Myocyte (in vitro differentiated cells): ENCODE measurements around the gene ZBTB46. TPM values are rescaled to one million over a fixed set of nuclear protein-coding genes. Genes with fewer than 3 reads are reported as not detected.
"Not testable (repeated sequence)": the region's sequence is repeated elsewhere in the genome, so short reads cannot be mapped to it uniquely, and the experiment has no call there.

Experiments
- DNase-seq: peaks from one replicate; pipeline ENCODE4 v3.0.0-alpha.2; 2012; ENCODE audit warnings: low read depth
- polyA plus RNA-seq: library from polyadenylated mRNA; unstranded; fragments of >200 nt; gene quantifications from one replicate; pipeline ENCODE4 v1.2.1, GENCODE V29; 2012; ENCODE audit warnings: missing spikeins
- total RNA-seq: library from RNA; depleted of rRNA; stranded (reverse); fragments of >200 nt; gene quantifications from 2 replicates; pipeline ENCODE4 v1.2.3, GENCODE V29; 2014

Gene ZBTB46, protein sequence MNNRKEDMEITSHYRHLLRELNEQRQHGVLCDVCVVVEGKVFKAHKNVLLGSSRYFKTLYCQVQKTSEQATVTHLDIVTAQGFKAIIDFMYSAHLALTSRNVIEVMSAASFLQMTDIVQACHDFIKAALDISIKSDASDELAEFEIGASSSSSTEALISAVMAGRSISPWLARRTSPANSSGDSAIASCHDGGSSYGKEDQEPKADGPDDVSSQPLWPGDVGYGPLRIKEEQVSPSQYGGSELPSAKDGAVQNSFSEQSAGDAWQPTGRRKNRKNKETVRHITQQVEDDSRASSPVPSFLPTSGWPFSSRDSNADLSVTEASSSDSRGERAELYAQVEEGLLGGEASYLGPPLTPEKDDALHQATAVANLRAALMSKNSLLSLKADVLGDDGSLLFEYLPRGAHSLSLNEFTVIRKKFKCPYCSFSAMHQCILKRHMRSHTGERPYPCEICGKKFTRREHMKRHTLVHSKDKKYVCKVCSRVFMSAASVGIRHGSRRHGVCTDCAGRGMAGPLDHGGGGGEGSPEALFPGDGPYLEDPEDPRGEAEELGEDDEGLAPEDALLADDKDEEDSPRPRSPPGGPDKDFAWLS
- 19.6 and 20.9 TPM in 2 replicates for total RNA-seq
- 9.0 TPM for polyA plus RNA-seq

DNA sequence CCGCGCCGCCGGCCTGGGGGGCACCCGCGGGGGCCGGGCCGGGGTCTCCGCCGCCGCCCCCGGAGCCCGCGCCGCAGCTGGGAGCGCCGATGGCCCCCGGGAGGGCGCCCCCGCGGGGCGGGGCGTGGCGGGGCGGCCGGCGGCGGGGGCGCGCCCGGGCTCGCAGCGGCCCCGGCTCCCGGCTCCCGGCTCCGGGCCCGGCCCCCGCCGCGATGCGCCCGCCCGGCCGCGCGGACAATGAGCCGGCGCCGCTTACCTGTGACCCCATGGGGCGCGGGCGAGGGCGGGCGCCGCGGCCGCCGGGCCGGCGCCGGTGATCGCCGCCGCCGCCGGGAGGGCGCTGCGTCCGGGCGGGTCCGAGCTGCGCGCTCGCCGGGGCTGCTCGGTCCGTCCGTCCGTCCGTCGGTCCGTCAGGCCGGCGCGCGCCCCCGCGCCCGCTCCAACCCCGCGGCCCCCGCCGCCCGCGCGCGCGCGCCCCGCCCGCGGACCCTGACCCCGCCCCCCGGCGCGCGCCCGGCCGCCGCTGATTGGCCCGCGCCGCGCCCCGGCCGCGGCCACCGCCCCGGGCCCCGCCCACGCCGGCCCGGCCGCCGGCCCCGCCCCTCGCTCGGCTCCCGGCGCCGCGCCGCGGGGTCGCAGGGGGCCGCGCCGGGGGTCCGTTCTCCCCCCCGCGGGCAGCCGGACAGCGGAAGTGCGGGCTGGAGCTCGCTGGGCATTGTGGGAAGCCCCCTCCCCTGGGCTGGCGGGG, at the start of gene ZBTB46:
ZBTB46 (minus strand) TSS at position 424 of the 748 bp plus-strand sequence. CDS start 40,507 bp downstream, outside the sequence.
- DNase-seq, result peak; percentile 59

DNA sequence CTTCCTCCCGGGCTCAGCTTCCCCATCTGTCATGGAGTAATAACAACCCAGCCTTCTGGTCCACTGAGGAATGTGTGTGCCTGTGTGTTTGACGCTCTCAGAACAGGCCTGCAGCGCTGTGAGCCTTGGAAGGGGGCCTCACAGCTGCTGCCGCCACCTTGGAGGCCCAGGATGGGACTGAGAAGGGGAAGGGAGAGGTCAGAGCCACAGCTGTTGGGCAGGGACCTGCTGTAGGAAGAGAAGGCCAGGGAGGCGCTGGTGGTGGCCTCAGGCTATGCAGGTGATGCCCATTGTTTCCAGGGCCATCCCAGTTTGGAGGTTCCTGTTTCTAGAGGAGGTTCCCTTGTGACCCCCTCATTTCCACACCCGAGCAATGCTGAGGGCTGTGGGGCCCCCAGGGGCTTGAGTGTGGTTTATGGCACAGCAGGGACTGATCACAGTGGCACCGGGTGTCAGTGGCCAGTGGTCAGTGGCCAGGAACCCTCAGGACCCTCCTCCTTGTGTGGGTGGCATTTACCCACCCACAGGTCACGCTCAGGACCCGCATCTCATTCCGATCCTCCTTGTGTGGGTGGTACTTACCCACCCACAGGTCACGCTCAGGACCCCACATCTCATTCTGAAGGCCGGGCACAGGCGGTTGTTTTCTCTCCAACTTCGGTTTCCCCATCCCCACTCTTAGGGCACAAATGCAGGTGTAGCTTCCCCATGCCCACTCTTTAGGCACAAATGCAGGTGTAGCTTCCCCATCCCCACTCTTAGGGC, 48.0 kb upstream of the ZBTB46 start:
- DNase-seq, result peak; percentile 67

- DNase-seq, result peak; percentile 71
These were observed 46.8 kb upstream of the ZBTB46 start for GRCh38 chr20:63877755-63878470.

DNA sequence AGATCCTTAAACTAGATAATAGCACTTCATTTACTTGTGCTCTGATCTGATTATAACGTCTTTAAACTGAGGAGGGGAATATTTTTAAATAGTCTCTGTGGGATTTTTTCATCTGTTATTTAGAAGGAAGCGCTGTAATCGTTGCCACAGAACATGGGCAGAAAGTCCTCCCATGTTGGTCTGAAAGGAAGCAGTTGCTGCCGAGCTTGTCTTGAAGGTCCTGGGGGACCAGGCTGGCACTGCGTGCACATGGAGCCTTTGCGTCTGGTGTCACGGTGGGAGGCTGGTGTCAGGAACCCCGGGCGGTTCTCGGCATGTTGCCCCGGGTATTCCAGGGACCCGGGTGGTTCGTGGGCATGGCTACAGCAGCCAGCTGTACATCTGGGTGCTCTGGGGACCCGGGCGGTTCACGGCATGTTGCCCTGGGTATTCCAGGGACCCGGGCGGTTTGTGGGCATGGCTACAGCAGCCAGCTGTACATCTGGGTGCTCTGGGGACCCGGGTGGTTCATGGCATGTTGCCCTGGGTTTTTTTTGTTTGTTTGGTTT, 45.5 kb upstream of the ZBTB46 start:
- DNase-seq, result no peak

DNA sequence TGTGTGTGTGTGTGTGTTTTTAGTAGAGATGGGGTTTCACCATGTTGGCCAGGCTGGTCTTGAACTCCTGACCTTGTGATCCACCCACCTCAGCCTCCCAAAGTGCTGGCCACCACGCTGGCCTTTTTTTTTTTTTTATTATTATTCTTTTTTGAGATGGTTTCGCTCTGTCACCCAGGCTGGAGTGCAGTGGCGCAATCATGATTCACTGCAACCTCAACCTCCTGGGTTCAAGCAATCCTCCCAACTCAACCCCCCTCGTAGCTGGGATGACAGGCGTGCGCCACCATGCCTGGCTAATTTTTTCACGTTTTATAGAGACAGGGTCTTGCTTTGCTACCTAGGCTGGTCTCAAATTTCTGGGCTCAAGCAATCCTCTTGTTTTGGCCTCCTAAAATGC, 43.2 kb upstream of the ZBTB46 start:
- DNase-seq, result not testable (repeated sequence)

- no peak for DNase-seq
These were observed 42.5 kb upstream of the ZBTB46 start for GRCh38 chr20:63873477-63873971.

- no peak for DNase-seq
These were observed 37.2 kb upstream of the ZBTB46 start for GRCh38 chr20:63868264-63868663.

- not testable (repeated sequence) for DNase-seq
These were observed 36.0 kb upstream of the ZBTB46 start for GRCh38 chr20:63867042-63867441.

DNA sequence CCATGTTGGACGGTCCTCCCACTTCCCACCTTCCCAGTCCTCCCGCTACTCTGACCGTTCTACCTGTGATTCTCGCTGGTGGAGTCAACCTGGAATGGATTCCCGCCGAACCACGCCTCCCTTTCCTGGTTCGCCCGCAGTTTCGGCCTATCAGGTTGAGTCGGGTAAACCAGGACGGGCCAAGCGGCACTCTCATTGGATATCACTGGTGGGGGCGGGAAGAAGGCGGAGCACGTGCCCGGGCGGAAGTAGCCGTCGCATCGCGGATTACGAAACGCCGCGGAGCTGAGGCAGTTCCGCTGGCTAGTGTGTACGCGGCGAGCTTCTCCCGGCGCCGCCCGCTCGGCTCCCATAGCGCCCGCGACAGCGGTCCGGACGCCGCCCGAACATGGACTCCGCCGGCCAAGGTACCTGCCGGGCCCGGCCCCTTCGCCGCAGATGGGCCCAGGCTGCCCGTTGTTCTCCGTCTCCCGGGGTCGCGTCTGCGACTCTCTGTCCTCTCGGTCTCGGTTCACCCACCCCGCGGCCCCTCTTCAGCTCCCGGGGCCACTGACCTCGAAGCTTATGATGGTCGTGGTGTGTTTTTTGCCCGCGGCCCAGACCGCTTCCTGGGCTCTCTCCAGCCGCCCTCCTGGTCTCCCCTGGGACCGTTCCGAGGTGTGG, 34.0 kb upstream of the ZBTB46 start, which contains the start of gene TPD52L2:
TPD52L2 (plus strand) TSS at position 293 of the 663 bp plus-strand sequence; CDS start at position 389, 96 bp downstream.
- DNase-seq, result peak; percentile 98

DNA sequence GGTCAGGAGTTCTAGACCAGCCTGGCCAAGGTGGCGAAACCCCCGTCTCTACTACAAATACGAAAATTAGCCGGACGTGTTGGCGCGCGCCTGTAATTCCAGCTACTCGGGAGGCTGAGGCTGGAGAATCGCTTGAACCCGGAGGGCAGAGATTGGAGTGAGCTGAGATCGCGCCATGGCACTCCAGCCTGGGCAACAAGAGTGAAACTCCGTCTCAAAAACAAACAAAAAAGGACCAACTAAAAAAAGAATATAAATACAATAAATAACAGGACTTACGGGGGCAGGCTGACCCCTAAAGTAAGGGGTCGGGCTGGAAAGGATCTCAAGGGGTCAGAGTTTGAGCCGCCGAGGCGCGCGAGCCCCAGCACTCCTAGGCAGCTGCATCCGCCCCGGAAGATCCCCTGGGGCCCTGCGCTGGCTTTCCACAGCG, 33.5 kb upstream of the ZBTB46 start:
- no peak for DNase-seq

GRCh38 chr20:63863798-63864544, 32.9 kb upstream of the ZBTB46 start:
- DNase-seq, result peak; percentile 82

DNA sequence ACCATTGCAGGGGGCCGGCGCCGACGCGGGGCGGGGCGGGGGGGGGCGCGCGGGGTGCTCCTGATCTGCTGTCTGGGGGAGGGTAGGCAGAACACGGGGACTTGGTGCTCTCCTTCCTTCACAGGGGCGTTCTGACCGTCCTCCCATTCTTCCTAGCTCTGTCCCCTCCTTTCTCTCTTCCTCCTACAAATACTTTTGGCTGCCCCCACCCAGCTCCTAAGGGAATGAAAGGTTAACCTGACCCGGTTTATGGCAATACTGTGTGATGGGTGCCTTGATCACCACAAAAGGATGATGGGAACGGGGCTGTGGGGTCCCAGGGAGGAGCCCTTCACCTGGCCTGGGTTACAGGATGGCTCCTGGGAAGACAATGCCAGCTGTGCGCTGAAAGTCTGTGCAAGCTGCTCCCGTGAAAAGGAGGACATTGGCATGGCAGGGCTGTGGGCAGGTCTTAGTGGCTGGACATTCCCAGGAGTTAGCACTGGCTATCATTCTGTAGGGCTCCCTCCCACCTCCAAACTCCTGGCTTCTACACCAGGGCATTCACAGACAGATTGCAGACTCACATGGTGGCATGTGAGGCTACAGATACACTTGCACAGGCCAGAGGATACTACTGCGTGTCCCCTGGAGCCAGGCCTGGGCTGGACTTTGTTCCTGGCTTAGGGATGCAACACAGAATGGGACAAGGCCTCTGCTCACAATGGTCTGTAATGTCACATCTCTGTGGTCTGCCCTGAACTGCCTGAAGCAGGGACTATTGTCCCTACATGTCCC, 32.1 kb upstream of the ZBTB46 start:
- no peak for DNase-seq

DNA sequence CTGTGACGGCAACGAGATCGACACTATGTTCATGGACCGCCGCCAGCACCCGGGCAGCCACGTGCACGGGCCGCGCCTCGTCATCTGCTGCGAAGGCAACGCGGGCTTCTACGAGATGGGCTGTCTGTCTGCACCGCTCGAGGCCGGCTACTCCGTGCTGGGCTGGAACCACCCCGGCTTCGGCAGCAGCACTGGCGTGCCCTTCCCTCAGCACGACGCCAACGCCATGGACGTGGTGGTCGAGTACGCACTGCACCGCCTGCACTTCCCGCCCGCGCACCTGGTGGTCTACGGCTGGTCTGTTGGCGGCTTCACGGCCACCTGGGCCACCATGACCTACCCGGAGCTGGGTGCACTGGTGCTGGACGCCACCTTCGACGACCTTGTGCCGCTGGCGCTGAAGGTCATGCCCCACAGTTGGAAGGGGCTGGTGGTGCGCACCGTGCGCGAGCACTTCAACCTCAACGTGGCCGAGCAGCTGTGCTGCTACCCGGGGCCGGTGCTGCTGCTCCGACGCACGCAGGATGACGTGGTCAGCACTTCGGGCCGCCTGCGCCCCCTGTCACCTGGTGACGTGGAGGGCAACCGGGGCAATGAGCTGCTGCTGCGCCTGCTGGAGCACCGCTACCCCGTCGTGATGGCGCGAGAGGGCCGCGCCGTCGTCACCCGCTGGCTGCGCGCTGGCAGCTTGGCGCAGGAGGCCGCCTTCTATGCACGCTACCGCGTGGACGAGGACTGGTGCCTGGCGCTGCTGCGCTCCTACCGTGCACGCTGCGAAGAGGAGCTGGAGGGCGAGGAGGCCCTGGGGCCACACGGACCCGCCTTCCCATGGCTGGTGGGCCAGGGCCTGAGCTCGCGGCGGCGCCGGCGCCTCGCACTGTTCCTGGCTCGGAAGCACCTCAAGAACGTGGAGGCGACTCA, 31.2 kb upstream of the ZBTB46 start:
- DNase-seq, result no peak

- no peak for DNase-seq
These were observed 30.4 kb upstream of the ZBTB46 start, which contains the start of gene ABHD16B for GRCh38 chr20:63861365-63861934. TSS of gene ABHD16B (plus strand) at chr20:63861498. CDS start at chr20:63861541, 43 bp downstream.

DNA sequence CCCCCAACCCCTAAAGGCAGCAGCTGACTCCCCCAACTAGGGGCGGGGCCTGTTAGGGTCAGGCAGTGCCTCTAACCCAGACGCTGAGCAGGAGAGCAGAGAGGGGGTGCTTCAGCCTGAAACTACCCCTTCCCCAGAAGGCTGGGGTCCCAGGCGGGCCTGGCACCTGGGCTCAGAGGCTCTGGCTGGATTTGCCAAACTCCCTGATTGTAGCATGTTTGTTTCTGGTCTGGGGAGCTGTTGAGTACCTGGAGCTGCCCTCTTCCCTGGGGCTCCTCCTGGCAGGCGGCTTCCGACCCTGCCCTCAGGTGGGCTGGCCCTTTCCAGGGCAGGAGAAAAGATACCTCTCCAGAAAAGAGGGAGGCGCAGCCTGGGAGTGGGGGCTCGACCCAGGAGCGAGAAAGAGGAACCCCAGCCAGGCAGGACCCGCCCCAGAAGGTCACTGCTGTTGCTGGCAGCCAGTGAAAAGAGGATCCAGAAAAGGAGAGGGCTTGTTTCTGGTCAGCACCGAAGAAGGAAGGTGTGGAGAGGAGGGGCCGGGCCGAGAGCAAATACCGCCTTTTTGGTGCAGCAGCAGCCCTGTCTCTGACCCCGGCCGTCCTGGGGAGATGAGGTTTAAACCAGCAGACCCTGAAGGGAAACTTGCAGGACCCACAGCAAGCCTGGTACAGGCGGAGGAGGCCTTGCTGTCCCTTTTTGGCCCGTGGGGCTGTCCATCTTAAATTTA, 29.4 kb upstream of the ZBTB46 start:
- DNase-seq, result no peak
